HepG2 (cell line): ENCODE measurements around the gene VEZT. TPM values are rescaled to one million over a fixed set of nuclear protein-coding genes. Genes with fewer than 3 reads are reported as not detected.

Experiments
- ATAC-seq: fragments of 200-7000 bp; cut with Tn5 transposase; 3 replicates; pipeline ENCODE4 v1.9.1; 2020; ENCODE audit warnings: mild to moderate bottlenecking, moderate library complexity
- BruUV-seq: library from RNA; stranded (reverse); fragments of 400-500 nt; replicated peaks from 2 replicates; lab custom pipeline; 2021; lab: Mats Ljungman, UMichigan
- CTCF ChIA-PET: fragments of 300-600 bp; formaldehyde crosslinking; extraction: SDS; loops from one replicate; lab custom pipeline; 2021; ENCODE audit warnings: low total read pairs, inconsistent platforms, low intra/inter-chr PET ratio; lab: Yijun Ruan, JAX
- POLR2A ChIA-PET: fragments of 350-600 bp; sonication (Branson Sonifier 250); formaldehyde crosslinking; loops from one replicate; lab custom pipeline; 2020; ENCODE audit warnings: antibody characterized with exemption, inconsistent platforms; lab: Yijun Ruan, JAX
- DNase-seq: peaks from one replicate; pipeline ENCODE4 v3.0.0-alpha.2; 2015; ENCODE audit warnings: low spot score
- FAIRE-seq: peaks from 3 replicates; lab custom pipeline; 2011; peaks lifted over from hg19 to GRCh38; lab: Jason Lieb, UNC
- H2AFZ ChIP-seq: one replicate; pipeline ENCODE4 v1.6.1; 2011; ENCODE audit warnings: low read length, inconsistent platforms
- H3K27ac ChIP-seq: fragments of 300-600 bp; 3 replicates; pipeline ENCODE4 v1.8.0; 2011; ENCODE audit warnings: mixed run types, mild to moderate bottlenecking, mixed read lengths, low read length, inconsistent platforms; ENCODE audit not compliant: insufficient read depth; ENCODE audit errors: extremely low read length
- H3K27me3 ChIP-seq, 2 experiments: fragments of 200-600 bp in 1 of 2; 2 replicates in 1 of 2; 3 replicates in 1 of 2; pipeline versions ENCODE4 v1.6.0 to v1.8.0; 2011; ENCODE audit warnings: low read length in 2 of 2, mild to moderate bottlenecking in 2 of 2, moderate library complexity in 2 of 2, inconsistent platforms in 1 of 2; ENCODE audit not compliant: insufficient read depth in 2 of 2, control insufficient read depth in 1 of 2
- H3K36me3 ChIP-seq, 2 experiments: fragments of 200-600 bp in 1 of 2; replicated peaks in 1 of 2; 2 replicates in 1 of 2; 3 replicates in 1 of 2; pipeline versions ENCODE4 v1.5.1 to v1.8.0; 2011; ENCODE audit warnings: low read length in 2 of 2, inconsistent platforms in 1 of 2; ENCODE audit not compliant: insufficient read depth in 2 of 2, control insufficient read depth in 1 of 2
- H3K4me1 ChIP-seq: 2 replicates; pipeline ENCODE4 v1.5.1; 2012; ENCODE audit warnings: low read length, inconsistent platforms; ENCODE audit not compliant: insufficient read depth
- H3K4me2 ChIP-seq: 2 replicates; pipeline ENCODE4 v1.6.0; 2011; ENCODE audit warnings: low read depth, low read length, inconsistent platforms
- H3K4me3 ChIP-seq, 3 experiments: fragments of 200-600 bp in 1 of 3; sonication (generic), shearing (Covaris generic) in 1 of 3; replicated peaks in 1 of 3; 2 replicates each; pipeline ENCODE4 v1.5.1; 2011 to 2016; ENCODE audit warnings: low read length in 3 of 3, inconsistent platforms in 2 of 3, low read depth in 2 of 3, mild to moderate bottlenecking in 2 of 3, control low read depth in 1 of 3, mixed read lengths in 1 of 3; ENCODE audit not compliant: insufficient read depth in 1 of 3
- H3K79me2 ChIP-seq: one replicate; pipeline ENCODE4 v1.6.1; 2011; ENCODE audit warnings: low read length, inconsistent platforms; ENCODE audit not compliant: insufficient read depth
- H3K9ac ChIP-seq: 2 replicates; pipeline ENCODE4 v1.6.0; 2011; ENCODE audit warnings: mild to moderate bottlenecking, low read depth, low read length, inconsistent platforms; ENCODE audit not compliant: insufficient read depth
- H3K9me3 ChIP-seq: 2 replicates; pipeline ENCODE4 v1.5.1; 2012; ENCODE audit warnings: mild to moderate bottlenecking, low read length
- H4K20me1 ChIP-seq: 2 replicates; pipeline ENCODE4 v1.6.0; 2011; ENCODE audit warnings: inconsistent platforms, mild to moderate bottlenecking, low read length, moderate library complexity; ENCODE audit not compliant: insufficient read depth
- CTCF ChIP-seq: sonication (generic); formaldehyde crosslinking; IDR thresholded peaks from 2 replicates; pipeline ENCODE4 v1.5.0; 2020; ENCODE audit warnings: mild to moderate bottlenecking, missing genetic modification reagents, moderate library complexity
- KDM1A ChIP-seq: IDR thresholded peaks from 2 replicates; pipeline ENCODE4 v1.6.1; 2016; ENCODE audit warnings: missing compliant biosample characterization
- MBNL3 ChIP-seq: fragments of 250-450 bp; sonication (Bioruptor Pico); conservative IDR thresholded peaks from 2 replicates; pipeline ENCODE4 v1.8.0; 2022; ENCODE audit warnings: mild to moderate bottlenecking, inconsistent platforms
- RCOR2 ChIP-seq: IDR thresholded peaks from 2 replicates; pipeline ENCODE4 v1.6.1; 2016; ENCODE audit warnings: missing biosample characterization, missing genetic modification reagents
- SRY ChIP-seq: sonication (generic); formaldehyde crosslinking; IDR thresholded peaks from 2 replicates; pipeline ENCODE4 v1.8.0; 2022; ENCODE audit warnings: mild to moderate bottlenecking, missing genetic modification reagents
- ZNF768 ChIP-seq: sonication (generic); formaldehyde crosslinking; IDR thresholded peaks from 2 replicates; pipeline ENCODE4 v1.4.0; 2020; ENCODE audit warnings: missing genetic modification reagents
- WGBS: methylation state at CpG from one replicate; pipeline ENCODE4 v1.1.6; 2017; ENCODE audit warnings: low lambda C conversion rate; 5-methylcytosine and 5-hydroxymethylcytosine counted together
- in situ Hi-C: cut with HindIII; loops from 2 replicates; pipeline ENCODE4 v1.10.0; 2017; ENCODE audit warnings: low pct_unique_long_range_greater_than_20kb; ENCODE audit not compliant: extremely low pct_ligation_motif_present
- intact Hi-C: fragments of 100-400 bp; cut with micrococcal nuclease; formaldehyde crosslinking; loops from one replicate; pipeline ENCODE4 v1.10.0; 2022; ENCODE audit not compliant: unreplicated experiment
- polyA plus RNA-seq, 8 experiments: library from polyadenylated mRNA; depleted of rRNA in 3 of 8; stranded (reverse) in 7 of 8; unstranded in 1 of 8; fragments of >200 nt; fragmentation: Illumina TruSeq in 4 of 8; extraction: Trizol in 4 of 8; gene quantifications; 2 replicates each; pipeline versions ENCODE4 v1.2.1 to v1.2.3, GENCODE V29; 2011 to 2016; ENCODE audit warnings: low read depth in 4 of 8, missing spikeins in 1 of 8, mixed read lengths in 1 of 8; ENCODE audit not compliant: insufficient read depth in 1 of 8
- total RNA-seq, 5 experiments: library from RNA; depleted of rRNA; stranded (reverse); fragments of >200 nt; fragmentation: Illumina TruSeq; extraction: Trizol; gene quantifications; 2 replicates each; pipeline ENCODE4 v1.2.3, GENCODE V29; 2016; ENCODE audit warnings: low read depth in 1 of 5

VEZT gene
- total and polyA plus RNA-seq, 2 of the 13 experiments (the other 11 are each of a cell fraction or from before 2014, with no cell fraction given): 35.5 to 51.6 TPM

- TF ChIP-seq RCOR2 (peak; percentile 35; the same call in 1 of the 2 replicates), KDM1A (CRISPR knock-in tag) (peak; percentile 63; the same call in 1 of the 2 replicates), MBNL3 (CRISPR knock-in tag) (no peak), ZNF768 (CRISPR knock-in tag) (peak; percentile 79; the same call in 1 of the 2 replicates), CTCF (no peak), SRY (no peak)
- no peak for FAIRE-seq
- H3K9me3 ChIP-seq: no peaks in the 10 kb centered on the region
- peaks cover 63% of the 10 kb centered on the region for H3K4me1 ChIP-seq
- no peak overlapping the region for H3K4me3 ChIP-seq
- no peak overlapping the region for H2AFZ ChIP-seq
- BruUV-seq: no TSS peak
- no peaks in the 10 kb centered on the region for H3K27me3 ChIP-seq
- H3K79me2 ChIP-seq: no peaks in the 10 kb centered on the region
- ATAC-seq: no peak
- DNase-seq: no peak
- H3K4me2 ChIP-seq: no peak overlapping the region
- CTCF ChIA-PET: no interaction called here
- intact Hi-C loops (loop anchor here (5.0 kb wide), 3 partner anchors 133 to 792 kb away; partner anchors contain the start of gene METAP2), in situ Hi-C loops (loop anchor here (5.0 to 10.0 kb wide), 2 partner anchors 124 to 222 kb away; partner anchors contain the start of genes FGD6 and VEZT)
- no peaks in the 10 kb centered on the region for H3K36me3 ChIP-seq
- H3K9ac ChIP-seq: no peak overlapping the region
- 92% methylated on average over 2 of the region's 2 CpGs for WGBS
- H4K20me1 ChIP-seq: no peaks in the 10 kb centered on the region
- H3K27ac ChIP-seq: no peak overlapping the region
- POLR2A ChIA-PET: interaction anchor here (2.0 to 2.8 kb wide), 2 partner anchors 135 to 266 kb away, joined by 6 to 9 read pairs; partner anchors contain the start of genes METAP2 and NR2C1
These were observed 121.6 kb downstream of the VEZT start for GRCh38 chr12:95339086-95339788.
